ENCODE data around the gene RBM20.
"Not testable (repeated sequence)": the region's sequence is repeated elsewhere in the genome, so short reads cannot be mapped to it uniquely, and the experiment has no call there.

The RBM20 gene

DNA sequence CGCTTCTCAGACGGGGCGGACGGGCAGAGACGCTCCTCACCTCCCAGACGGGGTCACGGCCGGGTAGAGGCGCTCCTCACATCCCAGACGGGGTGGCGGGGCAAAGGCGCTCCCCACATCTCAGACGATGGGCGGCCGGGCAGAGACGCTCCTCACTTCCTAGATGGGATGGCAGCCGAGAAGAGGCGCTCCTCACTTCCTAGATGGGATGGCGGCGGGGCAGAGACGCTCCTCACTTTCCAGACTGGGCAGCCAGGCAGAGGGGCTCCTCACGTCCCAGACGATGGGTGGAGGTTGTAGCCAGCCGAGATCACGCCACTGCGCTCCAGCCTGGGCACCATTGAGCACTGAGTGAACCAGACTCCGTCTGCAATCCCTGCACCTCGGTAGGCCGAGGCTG lies 123.5 kb downstream of the RBM20 start:
- not testable (repeated sequence) for DNase-seq

DNA sequence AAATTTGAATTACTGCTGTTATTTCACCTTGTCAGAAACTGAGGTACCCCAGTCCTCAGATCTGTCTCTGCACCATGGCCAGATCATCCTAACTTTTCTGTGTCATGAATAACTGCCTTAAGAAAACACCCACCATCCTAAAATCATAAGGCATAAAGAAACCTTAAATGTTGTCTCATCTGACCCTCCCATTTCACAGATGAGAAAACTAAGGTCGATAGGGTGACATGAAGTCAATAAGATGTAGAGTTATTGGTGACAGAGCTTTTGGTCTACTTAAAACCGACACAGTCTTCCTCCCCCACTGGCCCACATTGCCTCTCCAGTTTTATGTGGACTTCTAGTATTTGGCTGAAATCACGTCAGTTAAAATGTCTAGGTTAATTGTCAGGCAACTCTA lies 126.1 kb downstream of the RBM20 start:
- no peak for DNase-seq

DNA sequence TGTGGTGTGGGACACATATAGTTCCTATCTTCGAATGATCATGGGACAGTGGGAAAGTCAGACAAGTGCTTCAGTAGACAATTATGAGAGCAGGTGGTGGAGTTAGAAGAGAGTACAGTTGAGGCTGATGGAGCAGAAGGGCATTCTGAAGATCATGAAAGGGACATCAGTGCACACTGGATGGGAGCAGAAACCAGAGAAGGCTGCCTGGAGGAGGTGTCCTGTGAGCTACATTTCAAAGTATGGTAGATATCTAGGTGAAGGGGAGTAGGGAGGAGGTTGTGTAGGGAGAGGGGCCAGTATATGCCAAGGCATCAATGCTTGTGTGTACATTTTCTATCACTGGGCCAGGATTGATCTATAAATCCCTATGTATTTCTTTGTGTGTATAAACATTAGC lies 127.3 kb downstream of the RBM20 start:
- DNase-seq, result no peak

DNA sequence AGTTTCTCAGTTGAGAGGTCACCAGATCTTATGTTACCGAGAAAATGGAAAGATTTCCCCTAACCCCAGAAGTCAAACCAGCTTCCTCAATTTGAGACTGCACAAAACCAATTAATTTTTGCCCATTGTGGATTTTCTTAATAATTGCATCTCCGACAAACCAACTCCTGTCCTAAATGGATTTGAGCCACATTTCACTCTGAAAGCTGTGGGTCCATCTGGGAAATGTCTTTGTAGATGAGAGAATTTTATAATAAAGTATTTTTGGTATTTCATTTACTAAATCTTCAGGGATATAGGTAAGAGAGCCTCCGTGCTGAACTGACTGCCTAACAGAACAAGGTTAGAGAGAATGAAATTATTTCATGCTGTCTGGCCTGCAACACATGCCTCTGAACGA lies 127.9 kb downstream of the RBM20 start:
- no peak for DNase-seq

DNA sequence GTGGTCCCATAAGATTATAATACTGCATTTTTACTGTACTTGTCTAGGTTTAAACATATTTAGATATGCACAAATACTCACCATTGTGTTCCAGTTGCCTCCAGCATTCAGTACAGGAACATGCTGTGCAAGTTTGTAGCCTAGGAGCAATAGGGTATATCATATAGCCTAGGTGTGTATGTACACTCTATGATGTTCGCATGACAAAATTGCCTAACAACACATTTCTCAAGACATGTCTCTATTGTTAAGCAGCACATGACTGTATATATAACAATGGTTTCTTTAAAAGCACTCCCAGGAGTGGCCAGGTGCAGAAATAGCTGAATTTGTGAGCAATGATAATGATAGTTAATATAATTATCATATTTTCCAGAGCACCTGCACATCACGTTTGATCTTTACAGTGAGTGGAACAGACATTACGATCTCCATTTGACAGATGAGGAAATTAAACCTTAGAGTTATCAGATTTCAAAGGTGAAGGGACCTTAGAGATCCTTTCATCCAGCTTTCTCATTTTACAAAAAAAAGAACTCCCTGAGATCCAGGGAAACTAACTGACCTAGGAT lies 128.4 kb downstream of the RBM20 start:
- no peak for DNase-seq

DNA sequence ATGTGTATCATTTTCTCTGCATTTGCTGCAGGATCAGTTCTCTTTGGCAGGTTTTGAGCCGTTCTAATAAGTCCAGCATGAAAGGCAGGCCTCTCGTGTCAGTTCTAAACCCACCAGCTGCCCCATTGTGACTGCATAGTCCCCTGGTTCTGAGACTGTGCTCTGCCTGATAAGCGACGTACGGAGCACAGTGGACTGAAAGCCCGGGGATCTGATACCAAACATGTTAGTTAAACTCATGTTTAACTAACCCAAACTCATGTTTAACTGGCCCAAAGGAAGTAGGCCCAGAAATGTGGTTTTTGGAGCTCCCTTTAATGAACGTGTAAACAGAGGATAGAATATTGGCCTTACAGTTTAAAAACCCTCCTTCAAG lies 129.5 kb downstream of the RBM20 start:
- no peak for DNase-seq

DNA sequence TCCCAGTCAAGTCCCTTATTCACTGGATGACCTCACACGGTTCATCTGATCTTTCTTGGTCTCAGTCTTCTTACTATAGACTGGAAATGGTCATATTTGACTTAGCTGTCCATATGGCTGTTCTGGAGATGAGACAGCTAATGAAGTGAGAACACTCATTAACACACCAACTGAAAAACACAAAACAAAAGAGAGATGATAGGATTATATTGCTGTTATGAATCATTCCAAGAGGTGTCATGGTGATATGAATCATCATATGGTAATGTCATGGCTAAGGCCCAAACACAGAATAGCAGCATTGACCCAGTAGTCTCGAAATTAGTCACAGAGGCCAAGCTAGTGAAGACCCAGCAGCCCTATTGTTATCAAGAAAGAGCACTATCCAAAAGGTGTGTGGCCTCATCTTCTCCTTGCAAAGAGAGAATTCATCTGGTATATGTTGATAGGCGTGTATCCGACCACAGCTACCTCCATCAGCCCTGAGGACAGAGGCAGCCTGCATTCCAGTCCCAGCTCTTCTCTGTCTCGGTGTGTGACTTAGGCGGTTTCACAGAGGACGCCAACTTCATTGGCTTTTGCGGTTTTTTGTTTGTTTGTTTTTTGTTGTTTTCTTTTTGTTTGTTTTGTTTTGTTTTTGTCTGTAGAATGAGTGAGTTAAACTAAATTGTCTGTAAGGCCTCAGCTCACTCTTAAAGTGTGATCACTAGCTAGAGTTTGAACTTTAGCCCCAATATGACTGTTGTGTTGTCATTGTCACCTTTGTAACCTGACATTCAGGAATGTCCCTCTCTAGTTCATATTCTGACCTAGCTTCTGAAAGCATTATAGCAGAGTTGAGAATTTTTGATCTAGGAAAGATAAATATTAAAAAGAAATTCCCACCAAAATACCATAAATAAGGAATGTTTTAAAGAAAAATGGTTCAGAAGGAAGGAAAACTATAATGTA lies 130.2 kb downstream of the RBM20 start:
- no peak for DNase-seq

DNA sequence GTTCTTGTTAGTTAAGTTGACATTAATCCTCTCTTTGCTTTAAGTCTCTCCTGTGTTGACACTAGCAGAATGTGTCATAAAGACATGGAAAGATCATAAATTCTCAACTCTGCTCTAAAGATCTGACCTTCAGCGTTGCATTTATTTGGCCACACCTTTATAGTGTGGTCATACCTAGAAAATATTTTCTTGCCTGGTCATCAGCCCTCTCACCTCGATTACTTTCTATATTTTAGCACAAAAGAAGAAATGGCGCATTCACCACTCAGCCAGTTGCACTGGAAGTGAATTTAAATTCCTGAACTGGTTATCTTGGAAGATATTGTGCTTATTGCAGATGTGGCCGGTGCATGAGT lies 130.9 kb downstream of the RBM20 start:
- DNase-seq, result no peak

DNA sequence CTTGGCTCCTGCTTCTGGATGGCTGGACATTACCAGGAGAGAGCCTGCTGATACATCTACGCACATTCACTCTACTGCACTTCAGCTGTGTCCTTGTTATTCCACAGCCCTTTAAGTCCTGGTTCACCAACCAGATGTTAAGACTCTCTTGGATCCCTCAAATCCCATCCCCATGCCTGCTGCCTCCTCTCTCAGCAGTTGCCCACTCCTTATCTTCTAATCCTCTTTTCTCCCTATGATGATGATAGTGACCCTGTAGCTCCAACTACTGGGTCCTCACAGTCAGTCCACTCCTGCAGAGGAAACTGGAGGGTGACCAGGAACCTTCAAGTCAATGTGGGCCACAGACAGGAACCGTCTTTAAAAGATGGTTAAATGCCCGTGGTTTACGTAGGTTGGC lies 131.3 kb downstream of the RBM20 start:
- DNase-seq, result no peak

DNA sequence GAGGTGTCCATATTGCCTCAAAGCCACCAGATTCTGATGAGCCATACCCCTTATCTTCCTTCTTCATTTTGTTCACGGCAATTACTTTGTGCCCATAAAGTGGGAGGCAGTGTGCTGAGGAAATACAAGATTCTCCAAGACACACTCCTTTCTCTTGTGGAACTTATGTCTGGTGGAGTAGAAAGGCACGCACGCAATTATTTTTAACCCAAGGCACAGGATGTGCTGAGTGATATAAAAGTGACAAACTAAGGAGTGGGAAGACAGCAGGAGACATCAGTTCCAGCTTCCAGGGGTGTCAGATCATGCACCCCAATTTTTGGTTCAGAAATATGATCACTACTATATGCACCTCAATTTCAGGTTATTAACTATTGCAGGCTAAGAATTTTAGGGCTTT lies 132.9 kb downstream of the RBM20 start:
- no peak for DNase-seq

DNA sequence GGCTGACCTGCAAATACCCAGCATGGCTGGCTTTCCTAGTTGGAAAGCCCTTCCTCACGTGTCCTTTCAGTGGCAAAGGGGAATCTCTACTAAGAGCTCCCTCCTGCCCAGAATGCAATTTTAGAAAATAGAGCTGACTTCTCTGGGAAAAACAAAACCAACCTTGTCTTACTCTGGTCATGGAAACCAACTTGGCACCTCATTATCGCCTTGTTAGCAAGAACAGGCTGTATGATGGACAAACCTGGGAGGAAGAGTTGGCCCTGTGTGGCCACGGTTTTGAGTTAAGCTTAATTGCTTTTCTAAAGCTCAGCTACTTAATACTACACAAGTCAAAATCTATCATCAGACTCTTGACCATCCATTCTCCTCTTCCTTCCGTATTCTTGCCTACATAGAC lies 133.5 kb downstream of the RBM20 start:
- DNase-seq, result no peak

DNA sequence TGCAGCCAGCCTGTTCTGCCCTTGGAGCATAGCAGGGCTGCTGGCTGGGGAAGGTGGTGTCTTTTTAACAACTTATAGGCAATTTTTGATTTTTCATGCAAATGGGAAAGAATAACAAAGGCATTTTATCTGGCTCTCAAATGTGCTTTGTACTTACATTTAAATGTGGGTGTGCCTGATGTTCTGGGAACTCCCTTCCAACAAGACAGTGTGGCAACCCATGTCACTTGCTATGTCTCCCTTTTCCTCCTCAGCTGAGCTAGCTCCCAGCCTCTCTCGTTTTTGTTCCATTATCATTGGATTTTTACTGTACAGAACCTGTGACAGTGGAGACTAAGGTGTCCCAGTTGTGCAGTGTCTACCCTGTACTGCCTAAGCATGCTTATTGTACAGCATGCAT lies 134.1 kb downstream of the RBM20 start:
- DNase-seq, result no peak

DNA sequence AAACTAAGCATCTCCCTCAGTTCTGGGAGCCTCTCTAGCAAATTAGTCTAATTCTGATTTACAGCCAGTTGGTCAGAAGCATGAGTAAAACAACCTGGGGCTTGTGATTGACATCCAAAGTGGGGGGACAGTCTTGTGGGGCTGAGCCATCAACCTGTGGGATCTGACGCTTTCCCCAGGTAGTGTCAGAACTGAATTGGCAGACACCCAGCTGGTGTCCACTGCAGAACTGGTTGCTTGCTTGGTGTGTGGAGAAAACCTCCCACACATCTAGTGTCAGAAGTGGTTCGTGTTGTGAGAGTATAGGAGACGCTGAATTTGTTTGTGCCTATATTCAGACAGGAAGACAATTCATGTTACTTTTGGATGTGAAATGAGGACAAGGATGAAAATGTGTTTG lies 135.4 kb downstream of the RBM20 start:
- no peak for DNase-seq

DNA sequence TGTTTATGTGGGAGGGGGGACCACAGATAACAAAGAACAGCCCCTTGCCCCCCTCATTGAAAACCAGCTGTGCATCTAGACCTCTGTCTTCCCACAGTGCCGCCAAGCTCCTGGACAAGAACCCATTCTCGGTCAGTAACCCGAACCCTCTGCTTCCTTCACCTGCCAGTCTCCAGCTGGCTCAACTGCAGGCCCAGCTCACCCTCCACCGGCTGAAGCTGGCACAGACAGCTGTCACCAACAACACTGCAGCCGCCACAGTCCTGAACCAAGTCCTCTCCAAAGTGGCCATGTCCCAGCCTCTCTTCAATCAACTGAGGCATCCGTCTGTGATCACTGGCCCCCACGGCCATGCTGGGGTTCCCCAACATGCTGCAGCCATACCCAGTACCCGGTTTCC lies 136.6 kb downstream of the RBM20 start:
- no peak for DNase-seq

DNA sequence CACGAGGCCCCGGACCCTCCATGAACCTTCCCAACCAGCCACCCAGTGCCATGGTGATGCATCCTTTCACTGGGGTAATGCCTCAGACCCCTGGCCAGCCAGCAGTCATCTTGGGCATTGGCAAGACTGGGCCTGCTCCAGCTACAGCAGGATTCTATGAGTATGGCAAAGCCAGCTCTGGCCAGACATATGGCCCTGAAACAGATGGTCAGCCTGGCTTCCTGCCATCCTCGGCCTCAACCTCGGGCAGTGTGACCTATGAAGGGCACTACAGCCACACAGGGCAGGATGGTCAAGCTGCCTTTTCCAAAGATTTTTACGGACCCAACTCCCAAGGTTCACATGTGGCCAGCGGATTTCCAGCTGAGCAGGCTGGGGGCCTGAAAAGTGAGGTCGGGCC lies 137.0 kb downstream of the RBM20 start:
- DNase-seq, result no peak

DNA sequence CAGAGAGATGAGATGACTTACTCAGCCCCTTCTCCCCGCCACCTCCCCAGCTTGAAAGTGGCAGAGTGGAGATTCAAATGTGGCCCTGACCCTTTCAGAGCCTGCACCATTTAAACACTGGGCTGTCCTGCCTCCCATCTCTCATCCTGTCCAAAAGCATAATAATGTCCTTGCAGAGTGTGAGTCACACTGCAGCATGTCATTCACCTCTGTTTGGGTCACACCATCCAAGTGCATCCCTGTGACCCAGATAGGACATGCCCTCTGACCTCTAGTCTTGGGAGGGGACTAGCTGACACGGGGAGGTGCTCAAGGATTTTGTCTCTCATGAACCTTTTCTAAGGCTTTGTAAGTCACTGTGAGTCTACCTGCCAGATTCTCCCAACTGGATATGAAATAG lies 138.5 kb downstream of the RBM20 start:
- no peak for DNase-seq

DNA sequence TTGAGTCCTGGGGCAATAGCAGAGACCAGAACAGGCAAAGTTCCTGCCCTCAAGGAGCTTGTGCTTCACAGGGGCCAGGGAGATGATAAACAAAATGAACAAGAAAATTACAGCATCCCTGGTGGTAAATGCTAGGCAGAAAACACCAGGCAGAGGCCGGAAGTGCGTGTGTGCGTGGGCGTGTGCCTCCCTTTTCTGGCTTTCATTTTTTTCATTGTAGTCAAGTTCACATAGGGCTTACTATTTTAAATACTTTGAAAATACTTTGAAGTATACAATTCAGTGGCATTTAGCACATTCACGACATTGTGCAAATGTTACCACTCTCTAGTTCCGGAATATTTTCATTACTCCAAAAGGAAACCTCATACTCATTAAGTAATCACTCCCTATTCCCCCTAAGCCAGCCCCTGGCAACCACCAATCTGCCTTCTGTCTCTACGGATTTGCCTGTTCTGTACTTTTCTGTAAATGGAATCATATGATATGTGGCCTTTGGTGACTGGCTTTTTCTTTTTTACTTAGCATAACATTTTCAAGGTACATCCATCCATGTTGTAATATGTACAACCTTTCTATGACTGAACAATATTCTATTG lies 139.5 kb downstream of the RBM20 start:
- DNase-seq, result peak; percentile 76

DNA sequence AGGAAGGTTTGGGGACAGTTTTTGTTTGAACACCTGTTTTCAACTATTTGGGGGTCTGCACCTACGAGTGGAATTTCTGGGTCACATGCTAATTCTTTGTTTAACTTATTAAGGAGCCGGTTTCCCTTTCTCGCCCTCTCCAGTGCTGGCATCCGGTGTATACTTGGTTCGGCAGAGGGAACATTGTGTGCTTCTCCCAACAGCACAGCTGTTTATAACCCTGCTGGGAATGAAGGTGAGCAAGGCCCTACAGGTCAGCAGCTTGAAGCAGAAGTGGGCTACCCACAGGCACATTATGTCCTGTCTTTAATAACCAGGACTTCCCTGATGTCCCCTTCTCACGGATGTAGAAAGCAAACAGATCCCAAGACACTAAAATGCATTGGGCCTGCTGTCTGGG lies 140.1 kb downstream of the RBM20 start:
- DNase-seq, result no peak

DNA sequence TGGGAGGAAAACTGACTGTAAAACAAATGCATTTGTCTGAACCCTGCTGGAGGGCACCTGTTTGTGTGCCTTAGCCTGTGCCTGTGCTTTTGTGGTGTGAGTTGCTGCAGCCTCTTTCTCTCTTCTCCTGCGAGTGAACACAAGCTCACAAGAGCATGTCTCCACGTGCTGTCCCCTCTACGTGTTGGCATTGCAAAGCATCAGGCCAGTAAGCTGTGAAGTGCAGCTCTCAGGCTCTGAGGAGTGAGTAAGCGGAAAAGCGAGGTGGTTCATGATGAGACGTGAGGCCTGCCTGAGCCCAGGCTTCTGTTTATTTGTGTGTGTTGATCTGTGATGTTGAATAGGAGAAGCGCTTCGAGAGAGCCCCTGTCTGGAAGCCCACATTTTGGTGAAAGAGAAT lies 142.0 kb downstream of the RBM20 start:
- DNase-seq, result peak; percentile 52

DNA sequence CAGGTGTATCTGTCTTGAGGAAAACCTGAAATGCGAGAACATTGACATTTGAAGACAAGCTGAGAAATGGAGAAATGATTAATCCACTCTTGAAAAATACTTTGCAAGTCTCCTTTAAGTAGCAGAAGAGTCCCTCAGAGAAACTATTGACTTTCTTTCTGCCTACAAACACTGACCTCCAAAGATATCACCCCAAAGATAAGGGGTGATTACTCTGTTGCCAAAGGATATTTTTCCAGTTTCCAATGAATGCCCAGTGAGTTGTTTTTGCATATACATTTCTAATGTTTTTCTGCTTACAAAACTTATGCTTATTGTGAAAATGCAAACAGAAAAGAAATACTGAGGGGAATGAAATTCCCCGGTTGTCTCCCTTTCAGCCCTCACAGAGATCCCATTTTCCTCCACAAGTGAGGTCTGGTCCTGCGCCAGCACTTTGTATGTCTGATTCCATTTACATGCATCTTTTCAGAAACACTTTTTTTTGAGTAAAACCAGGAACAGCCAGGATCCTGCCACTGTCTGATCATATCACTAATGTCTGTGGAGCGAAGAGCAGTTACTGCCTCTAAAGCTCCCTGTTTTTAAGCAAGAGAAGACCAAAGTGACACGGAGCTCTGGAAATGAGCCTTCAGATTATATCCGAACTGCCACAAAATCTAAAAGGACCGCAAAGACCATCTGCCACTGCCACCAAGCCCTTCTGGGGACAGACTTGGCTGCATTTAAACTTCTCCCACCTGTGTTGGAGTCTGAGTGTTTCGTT lies 144.7 kb downstream of the RBM20 start:
- no peak for DNase-seq

DNA sequence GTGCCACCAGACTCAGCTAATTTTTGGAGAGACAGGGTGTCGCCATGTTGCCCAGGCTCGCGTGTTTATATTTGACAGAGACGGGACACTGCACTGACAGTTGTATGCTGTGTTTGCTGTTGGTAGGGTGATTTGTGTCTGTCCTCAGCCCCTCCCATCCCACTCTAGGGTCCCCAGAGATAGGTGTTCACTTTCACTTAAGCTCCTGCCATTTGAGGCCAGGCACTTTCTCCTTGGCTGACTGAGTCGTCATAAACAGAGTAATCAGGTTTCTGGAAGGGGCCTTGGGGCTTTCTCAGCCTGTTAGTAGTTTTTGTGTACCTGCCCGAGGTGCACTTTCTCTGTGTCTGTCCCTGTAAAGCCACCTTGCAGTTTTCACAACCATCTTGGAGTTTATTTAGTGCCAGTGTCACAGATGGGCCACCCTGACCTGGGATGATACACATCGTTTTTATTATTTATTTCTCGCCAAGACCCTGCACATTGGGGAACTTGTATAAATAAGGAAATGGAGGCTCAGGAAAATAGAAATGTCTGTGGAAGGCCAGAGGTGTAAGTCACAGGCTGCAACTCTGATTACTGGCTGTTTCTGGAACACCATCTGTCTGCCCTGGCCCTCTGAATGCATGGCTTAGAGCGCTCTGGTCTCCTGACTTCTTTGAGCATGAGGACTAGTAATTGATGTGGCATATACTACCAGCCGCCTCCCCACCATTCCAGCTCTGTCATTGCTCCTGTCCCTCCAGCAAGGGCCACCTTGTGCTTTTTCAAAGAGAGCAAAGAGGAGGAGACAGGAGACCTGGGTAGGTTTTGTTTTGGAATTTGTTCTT lies 145.7 kb downstream of the RBM20 start:
- DNase-seq, result no peak

DNA sequence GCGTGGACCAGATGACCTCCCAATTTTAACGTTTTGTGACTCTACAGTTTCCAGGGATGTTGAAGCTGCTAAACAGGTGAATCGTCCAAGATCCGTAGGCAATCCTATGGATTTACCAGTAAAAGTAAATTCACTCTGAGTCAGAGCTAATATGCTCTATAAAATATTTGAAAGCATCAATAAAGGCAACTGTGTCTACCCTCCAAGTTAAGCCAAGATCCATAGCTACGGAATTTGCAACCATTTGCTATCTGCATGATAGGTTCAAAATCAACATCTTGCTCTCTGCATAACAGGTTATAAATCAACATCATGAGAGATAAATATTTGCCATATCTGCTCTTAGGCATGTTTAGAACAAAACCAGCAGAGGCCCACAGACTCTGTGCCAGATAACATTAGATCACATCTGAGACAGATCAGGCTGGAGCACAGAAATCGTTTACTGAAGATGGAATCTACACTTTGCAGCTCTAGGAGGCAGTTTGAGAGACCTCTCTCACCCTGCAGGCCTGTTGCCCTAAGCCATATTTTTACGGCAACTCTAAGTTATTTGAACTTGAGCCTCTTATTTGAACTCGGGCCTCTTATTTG lies 146.9 kb downstream of the RBM20 start:
- no peak for DNase-seq

Measured in activated CD8-positive, alpha-beta memory T cell treated with anti-CD3 and anti-CD28 coated beads, Interleukin-2, amount 50 U/mL, for 48 hours (primary cell).